Measurements from ENCODE around the gene CDCP2.

CDCP2 gene

GRCh38 chr1:54084794-54085193 lies 68.0 kb downstream of the CDCP2 start:
- FAIRE-seq = no peak

All from G401.6 (cell line).